GM04504 (cell line): ENCODE results near the gene TBC1D2B.

Experiments
- DNase-seq: peaks from one replicate; pipeline ENCODE4 v3.0.0-alpha.2; 2012; ENCODE audit warnings: low read depth

The TBC1D2B gene

DNA sequence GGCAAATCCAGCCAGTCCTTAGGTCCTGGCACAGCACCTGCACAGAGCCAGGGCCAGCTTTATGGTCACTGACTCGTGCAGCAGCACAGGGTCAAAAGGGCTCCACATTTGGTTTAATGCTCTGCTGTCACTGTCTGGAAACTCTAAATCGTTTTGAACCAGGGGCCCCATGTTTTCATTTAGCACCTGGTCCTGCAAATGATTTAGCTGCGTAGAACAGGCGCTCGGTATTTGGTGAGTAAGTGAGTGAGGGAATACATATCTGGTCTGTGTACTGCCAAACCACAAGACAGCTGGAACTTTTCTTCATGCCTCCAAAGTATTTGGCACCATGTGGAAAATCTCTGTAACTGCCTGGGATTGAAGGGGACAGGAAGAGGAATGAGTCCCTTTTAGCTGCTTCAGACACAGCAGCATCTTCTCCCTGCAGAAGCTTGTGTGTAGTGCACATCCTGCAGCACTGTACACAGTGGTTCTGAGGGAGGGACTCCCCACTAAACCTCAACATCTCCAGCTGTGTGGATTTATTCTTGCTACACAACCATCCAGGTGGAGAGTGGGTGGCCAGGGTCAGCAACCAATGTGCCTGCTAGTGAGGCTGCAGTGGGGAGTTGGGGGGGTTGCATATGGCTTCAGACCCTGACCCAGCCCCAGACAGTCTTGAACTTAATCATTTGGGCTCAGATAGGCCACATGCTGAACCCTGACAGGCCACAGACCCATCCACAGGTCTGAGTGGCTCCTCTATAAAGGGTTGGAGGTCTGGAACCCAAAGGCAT is 15.9 kb upstream of the TBC1D2B start:
- DNase-seq, result peak; percentile 77

DNA sequence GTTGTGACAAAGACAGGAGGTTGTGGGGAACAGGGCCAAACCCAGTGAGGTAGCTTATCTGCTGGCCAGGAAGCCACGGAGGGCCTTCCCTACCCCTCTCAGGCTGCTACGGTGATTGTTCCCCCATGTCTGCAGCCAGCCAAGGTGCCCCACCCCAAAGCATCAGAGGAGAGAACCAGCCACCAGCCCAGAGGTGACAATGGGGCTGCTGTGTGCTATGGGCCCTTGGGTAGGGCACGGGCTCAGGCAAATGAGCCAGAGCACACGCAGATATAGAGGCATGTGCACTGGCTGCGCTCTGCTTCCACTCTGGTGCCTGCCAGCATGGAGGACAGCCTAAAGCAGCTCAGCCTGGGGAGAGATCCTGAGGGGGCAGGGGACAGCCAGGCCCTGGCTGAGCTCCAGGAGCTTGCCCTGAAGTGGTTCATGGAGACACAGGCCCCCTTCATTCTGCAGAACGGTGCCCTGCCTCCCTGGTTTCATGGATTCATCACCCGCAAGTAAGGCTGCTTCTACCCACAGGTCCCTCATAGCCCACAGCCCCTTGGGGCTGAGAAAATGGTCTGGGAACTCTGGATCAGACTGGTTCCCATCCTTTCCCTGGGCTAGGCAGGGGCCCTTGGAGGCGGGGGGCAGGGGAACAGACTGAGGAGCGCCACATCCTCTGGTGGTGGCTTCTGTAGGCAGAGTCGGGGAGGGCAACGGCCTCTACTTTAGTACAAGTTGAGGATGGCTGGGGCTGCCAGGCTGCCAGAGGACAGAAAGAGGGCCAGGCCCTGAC is 14.9 kb upstream of the TBC1D2B start, which contains the start of gene SH2D7:
Gene SH2D7, plus strand, starts transcription at position 301 of the 781 bp plus-strand sequence. Its CDS starts 24 bp downstream, at position 325.
- no peak for DNase-seq

DNA sequence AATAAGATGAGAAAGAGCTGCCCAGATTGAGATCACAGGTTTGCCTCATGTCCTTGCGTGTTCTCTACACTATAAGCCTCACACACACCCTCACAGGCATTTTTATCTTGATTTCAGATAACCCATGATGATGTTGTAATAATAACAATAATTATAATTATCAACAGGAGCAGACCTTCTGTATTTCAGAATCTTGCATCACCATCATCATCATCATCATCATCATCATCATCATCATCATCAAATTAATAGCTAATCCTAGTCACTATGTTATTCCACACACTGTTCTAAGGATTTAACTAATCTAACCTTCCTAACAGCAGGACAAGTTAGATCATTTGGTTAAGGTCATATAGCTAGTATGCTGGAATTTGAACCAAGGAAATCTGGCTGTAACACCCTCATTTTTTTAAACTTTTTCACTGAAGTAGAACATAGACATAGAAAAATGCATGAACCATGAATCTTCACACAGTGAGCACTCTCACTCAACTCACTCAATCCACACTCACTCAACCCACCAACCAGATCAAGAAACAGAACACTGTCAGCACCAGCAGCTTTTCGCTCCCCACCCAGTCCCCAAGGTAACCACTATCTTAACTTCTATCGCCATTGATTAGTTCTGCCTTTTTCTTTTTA is 13.0 kb upstream of the TBC1D2B start:
- DNase-seq, result no peak

DNA sequence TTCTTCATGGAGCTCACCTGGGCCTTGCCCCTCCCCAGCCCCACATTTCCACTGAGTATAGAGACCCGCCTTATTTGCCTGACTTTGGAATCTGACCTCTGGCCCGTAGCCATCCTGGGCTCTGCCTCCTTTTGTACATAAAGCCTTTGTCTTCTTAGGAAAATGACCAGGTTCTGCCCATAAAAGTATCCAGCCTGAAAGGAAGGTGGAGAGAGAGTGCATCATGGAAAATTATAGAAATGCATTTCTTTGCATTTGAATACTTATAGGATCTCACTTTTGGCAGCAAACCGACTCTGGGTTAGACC is 11.2 kb upstream of the TBC1D2B start:
- DNase-seq, result no peak

DNA sequence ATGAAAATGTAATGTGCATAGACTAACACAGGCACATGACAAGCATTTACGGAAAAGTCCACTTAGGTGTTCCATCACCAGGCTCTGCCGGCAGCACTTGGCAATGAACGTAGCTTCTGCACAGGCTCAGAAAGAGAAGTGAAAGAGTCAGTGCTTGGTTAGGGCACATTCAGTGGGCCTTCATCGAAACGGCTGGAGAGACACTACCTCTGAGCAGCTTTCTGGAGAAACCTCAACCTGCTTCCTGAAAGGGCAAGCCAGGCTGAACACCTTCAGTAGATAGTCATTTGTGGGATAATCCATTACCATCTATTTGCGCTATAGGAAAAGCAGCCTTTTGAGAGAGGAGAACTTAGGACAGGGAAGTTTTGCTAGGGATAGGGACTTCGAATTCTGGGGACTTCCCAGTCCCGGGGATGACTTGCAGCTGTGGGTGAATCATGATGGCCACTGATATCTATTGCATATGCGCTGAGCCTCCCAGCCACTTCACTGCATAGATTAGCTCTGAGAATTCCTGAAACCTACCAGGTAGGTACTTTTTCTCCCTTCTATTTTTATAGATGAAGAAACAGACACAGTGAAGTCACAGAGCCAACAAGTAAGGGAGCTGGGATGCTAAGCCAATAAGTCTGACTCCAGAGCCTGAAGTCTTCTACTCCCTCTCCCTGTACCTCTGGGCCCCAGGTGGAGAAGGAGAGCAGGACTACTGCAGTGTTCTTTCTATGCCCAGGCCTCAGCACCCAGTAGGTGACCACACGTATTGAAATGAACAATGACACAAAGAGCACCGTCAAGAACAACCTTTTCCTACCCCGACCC is 10.7 kb upstream of the TBC1D2B start:
- no peak for DNase-seq

GRCh38 chr15:78085928-78086327 is 8.4 kb upstream of the TBC1D2B start:
- DNase-seq, result no peak

DNA sequence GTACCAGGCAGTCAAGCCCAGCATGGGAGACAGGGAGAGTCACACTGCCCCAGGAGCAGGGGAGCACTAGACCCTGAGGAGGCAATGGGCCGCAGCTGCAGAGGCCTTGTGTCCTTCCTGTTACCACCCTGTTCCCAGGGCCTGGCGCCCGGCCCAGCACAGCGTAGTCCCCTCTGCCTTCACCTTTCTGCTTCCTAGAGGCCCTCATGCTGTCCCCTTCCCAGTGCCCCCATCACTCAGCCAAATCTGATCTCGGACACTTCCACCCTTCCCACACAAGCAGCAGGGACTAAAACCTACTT is 6.9 kb upstream of the TBC1D2B start:
- no peak for DNase-seq

DNA sequence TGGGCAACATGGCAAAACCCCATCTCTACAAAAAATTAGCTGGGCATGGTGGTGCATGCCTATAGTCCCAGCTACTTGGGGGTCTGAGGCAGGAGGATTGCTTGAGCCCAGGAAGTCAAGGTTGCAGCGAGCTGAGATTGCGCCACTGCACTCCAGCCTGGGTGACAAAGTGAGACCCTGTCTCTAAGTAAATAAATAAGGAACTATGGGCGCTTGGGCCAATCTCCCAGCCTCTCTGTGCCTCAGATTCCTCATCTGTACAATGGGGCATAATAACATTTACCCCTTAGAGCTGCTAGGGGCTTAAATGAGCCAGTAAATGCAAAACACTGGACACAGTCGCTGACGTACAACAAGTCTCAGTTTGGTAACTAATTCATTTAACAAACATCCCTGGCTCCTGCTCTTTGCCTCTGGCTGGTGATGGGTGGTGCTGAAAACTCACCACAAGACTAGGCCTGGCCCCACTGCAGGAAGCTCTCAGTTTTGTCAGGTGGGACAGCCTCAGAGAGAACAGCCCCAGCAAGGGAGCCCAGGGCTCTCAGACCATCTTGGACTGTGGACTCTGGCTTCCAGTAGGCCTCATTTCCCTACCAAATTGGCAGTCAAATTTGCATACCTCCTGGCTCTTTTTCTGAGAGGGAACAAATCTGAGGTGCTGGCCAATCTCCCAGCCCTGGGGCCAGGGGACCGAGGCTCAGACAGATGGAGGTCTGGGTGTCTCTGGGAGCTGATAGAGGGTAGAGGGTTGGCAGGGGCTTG is 6.4 kb upstream of the TBC1D2B start:
- no peak for DNase-seq

- no peak for DNase-seq
These were observed 5.7 kb upstream of the TBC1D2B start for GRCh38 chr15:78083186-78083585.

- no peak for DNase-seq
These were observed 5.2 kb upstream of the TBC1D2B start for GRCh38 chr15:78082743-78083110.

- no peak for DNase-seq
These were observed 4.7 kb upstream of the TBC1D2B start for GRCh38 chr15:78082106-78082742.

GRCh38 chr15:78080088-78080460 is 2.6 kb upstream of the TBC1D2B start:
- no peak for DNase-seq

GRCh38 chr15:78079298-78080087 is 2.0 kb upstream of the TBC1D2B start:
- no peak for DNase-seq

- DNase-seq, result no peak
These were observed 330 bp upstream of the TBC1D2B start for GRCh38 chr15:78077871-78078210.

DNA sequence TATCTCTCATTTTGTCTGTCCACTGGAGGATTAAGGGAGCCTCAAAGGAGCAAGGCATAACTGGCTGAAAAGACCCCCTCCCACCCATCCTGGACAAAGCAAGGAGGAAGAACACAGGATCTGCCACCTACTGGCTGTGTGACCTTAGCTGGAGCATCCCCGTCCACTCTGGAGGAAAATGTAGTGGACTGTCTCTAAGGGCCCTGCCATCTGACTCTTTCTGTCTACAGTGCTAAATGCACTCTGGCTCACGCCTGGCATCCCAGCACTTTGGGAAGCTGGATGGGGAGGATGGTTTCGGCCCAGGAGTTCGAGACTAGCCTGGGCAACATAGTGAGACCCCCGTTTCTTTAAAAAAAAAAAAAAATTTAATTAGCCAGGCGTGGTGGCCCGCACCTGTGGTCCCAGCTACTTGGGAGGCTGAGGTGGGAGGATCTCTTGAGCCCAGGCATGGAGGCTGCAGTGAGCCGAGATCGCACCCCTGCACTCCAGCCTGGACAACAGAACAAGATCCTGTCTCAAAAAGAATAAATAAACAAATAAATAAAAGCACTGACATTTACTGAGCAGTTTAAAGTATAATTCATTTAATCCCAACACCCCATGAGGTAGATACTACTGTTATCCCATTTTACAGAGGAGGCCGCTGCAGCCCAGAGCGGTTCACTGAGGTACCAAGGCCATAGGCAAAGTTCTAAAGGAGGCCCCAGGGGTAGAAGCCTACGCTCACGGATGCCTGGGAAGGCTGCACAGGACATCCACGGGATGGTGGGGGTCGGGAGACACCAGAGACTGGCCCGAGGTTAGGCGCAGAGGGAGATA is 1.1 kb downstream of the TBC1D2B start:
- no peak for DNase-seq

- peak; percentile 80 for DNase-seq
These were observed 1.9 kb downstream of the TBC1D2B start for GRCh38 chr15:78075490-78076230.

GRCh38 chr15:78073046-78073787 is 4.3 kb downstream of the TBC1D2B start:
- DNase-seq, result no peak
